OCI-LY1 (cell line): Measurements from ENCODE around the gene B9D1.

ENCODE experiments used
- CTCF ChIP-seq: fragments of 200-600 bp; sonication (generic), shearing (Covaris generic); IDR thresholded peaks from 2 replicates; pipeline ENCODE4 v1.5.1; 2017; ENCODE audit warnings: mild to moderate bottlenecking, antibody characterized with exemption, low read length, moderate library complexity, mixed read lengths
- EZH2 ChIP-seq: fragments of 200-600 bp; sonication (generic), shearing (Covaris generic); IDR thresholded peaks from 2 replicates; pipeline ENCODE4 v1.8.0; 2017; ENCODE audit warnings: borderline replicate concordance, mixed run types, mild to moderate bottlenecking, antibody characterized with exemption, low read length, moderate library complexity, mixed read lengths

- TF ChIP-seq EZH2 (no peak), CTCF (no peak)
Observed at GRCh38 chr17:19368229-19368628, 5.7 kb upstream of the B9D1 start.
